Esophagus muscularis mucosa (tissue), 4 donors: Measurements from ENCODE around the gene NARF.

ENCODE experiments used
- EP300 ChIP-seq: sonication (generic); formaldehyde crosslinking; IDR thresholded peaks from one replicate; pipeline ENCODE4 v1.6.1; 2017; ENCODE audit warnings: antibody characterized with exemption
- POLR2A ChIP-seq: fragments of 450-650 bp; IDR thresholded peaks from one replicate; pipeline ENCODE4 v1.6.1; 2017; ENCODE audit warnings: antibody characterized with exemption, moderate library complexity, mild to moderate bottlenecking, low read depth
- POLR2AphosphoS5 ChIP-seq, 2 donors: sonication (generic); formaldehyde crosslinking; IDR thresholded peaks; one replicate each; pipeline ENCODE4 v1.6.1; 2017; ENCODE audit warnings: antibody characterized with exemption in 2 of 2
- TF ChIP-seq, protein P1 (sequence below), 3 experiments: fragments of 200-600 bp in 2 of 3; fragments of 450-650 bp in 1 of 3; sonication (generic) in 2 of 3; IDR thresholded peaks; one replicate each; pipeline ENCODE4 v1.5.1; 2017 to 2019; ENCODE audit warnings: antibody characterized with exemption in 3 of 3, mild to moderate bottlenecking in 2 of 3, moderate library complexity in 1 of 3

DNA sequence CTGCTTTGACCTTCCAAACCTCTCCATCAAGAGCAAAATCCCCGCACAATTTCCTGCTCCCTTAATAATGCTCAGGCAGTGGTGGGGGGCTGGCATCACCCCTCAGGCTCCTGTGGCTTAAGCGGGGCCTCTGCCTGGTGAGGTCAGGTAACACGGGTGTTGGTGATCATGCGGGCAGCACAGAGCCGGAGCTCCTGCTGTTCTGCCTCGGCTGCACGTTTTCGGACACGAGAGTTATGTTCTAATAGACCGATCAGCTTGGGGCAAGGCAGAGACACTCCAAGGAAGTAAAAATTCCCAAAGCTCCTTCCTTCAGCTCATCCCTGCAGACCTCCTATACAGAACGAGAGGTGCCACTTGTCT is 6.0 kb downstream of the NARF start:
- TF ChIP-seq POLR2A (no peak), POLR2AphosphoS5 (IDR thresholded peaks at IDR 0.05) (no peak), EP300 (no peak)
- TF ChIP-seq, protein P1, sequence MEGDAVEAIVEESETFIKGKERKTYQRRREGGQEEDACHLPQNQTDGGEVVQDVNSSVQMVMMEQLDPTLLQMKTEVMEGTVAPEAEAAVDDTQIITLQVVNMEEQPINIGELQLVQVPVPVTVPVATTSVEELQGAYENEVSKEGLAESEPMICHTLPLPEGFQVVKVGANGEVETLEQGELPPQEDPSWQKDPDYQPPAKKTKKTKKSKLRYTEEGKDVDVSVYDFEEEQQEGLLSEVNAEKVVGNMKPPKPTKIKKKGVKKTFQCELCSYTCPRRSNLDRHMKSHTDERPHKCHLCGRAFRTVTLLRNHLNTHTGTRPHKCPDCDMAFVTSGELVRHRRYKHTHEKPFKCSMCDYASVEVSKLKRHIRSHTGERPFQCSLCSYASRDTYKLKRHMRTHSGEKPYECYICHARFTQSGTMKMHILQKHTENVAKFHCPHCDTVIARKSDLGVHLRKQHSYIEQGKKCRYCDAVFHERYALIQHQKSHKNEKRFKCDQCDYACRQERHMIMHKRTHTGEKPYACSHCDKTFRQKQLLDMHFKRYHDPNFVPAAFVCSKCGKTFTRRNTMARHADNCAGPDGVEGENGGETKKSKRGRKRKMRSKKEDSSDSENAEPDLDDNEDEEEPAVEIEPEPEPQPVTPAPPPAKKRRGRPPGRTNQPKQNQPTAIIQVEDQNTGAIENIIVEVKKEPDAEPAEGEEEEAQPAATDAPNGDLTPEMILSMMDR (IDR thresholded peaks at IDR 0.05): no peak
